Activated CD8-positive, alpha-beta memory T cell treated with anti-CD3 and anti-CD28 coated beads, Interleukin-2, amount 50 U/mL, for 48 hours (primary cell): ENCODE results near the gene LARGE1.

Experiments
- DNase-seq: peaks from one replicate; pipeline ENCODE4 v3.0.0-alpha.2; 2020

The LARGE1 gene

DNA sequence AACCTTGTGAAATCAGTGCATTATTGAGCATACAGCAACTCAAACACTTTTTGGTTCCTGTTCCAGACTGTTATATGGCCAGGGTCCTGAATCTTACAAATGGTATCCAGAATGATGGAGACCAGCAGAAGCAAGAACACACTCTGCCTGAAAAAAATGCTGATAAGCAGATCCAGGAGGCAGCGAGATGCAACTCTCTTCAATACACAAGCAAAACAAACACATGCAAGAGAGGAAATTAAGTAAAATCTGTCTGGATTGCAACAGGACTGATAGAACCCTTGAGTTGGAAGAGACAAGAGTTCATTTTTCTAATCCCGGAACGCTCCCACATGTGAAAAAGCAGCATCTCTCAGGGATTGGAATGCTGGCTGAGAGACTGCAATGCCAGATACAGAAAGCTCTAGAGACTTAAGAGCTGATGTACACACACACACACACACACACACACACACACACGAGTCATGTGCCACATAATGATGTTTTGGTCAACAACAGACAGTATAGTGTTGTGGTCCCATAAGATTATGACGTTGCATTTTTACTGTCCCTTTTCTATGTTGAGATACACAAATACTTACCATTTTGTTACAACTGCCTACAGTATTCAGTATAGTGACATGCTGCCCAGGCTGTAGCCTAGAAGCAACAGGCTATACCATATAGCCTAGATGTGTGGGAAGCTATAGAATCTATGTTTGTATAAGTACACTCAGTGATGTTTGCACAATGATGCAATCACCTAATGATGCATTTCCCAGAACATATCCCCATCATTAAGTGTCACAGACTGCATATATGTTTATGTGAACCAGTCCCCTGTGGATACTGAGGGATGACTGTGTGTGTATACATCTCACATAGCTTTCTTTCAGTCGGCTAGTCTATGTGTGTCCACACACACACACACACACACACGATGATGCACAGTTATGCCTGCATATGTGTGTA is 406.6 kb downstream of the LARGE1 start:
- DNase-seq = no peak

DNA sequence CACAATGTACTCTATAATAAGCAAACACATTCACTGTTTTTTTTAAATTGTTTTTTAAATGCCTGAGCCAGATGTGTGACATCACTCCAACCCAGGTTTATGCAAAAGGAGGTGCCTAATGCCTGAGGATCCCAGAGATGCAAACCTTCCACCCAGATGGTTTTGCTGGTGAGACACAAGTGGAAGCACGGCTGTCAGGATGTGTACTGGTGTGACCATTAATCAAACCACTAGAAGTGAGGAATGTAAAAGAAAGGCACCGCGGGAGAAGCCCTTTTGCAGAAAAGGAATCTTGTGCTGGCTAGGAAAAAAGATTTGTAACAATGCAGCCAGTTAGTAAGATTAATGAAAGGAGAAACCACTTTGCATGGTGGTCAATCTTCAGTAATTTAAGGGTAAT is 407.4 kb downstream of the LARGE1 start:
- no peak for DNase-seq

DNA sequence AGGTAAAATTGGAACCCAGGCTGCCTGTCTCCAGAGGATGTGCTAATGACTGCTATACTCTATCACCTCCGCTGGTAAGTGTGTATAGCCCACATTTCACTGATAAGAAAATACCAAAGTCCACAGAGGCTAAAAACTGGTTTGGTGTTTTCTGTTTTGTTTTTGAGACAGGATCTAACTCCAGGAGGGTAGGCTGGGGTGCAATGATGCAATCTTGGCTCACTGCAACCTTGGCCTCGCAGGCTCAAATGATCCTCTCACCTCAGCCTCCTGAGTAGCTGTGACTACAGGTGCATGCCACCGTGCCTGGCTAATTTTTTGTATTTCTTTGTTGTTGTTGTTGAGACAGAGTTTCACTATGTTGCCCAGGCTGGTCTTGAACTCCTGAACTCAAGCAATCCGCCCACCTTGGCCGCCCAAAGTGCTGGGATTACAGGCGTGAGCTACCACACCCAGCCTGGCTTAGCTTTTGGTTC is 409.8 kb downstream of the LARGE1 start:
- DNase-seq = no peak

DNA sequence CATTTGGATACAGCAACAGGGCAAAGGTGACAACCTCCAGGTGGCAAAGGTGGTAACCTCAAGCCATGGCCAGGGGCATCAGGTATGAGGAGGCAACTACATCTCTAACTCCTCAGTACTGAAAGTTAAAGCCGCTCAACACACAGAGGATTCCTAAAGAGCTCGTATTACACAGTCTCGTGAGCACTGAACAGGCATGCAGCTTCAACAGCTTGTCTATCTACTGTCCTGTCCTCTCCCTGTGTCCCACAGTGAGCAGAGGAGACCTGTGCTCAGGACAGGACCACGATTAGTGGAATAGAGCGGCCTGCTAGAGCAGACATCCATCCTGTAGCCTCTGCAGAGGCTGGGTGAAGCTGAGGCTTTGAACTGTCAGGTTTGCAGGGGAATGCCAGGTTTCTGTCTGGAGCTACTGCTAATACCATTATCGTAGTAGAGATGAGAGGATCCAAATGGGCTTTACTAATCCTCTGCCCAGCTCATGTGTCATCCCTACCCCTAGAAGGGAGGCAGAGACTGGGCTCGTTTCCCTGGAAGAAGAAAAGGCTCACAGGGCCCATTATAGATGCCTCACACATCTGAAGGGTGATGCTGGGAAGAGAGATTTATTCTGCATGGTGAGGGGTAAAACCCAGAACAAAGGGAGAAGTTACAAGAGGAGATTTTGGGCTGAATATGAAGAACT is 415.2 kb downstream of the LARGE1 start:
- DNase-seq = no peak

DNA sequence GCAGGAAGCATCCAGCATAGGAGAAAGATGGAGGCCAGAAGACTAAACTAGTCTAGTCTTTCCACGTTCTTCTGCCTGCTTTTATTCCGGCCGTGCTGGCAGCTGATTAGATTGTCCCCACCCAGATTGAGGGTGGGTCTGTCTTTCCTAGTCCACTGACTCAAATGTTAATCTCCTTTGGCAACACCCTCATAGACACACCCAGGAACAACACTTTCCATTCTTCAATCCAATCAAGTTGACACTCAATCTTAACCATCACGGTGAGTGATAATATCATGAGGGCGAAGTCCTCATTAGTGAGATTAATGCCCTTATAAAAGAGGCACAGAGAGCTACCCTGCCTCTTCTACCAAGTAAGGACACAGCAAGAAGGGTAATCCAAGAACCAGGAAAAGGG is 424.2 kb downstream of the LARGE1 start:
- no peak for DNase-seq

DNA sequence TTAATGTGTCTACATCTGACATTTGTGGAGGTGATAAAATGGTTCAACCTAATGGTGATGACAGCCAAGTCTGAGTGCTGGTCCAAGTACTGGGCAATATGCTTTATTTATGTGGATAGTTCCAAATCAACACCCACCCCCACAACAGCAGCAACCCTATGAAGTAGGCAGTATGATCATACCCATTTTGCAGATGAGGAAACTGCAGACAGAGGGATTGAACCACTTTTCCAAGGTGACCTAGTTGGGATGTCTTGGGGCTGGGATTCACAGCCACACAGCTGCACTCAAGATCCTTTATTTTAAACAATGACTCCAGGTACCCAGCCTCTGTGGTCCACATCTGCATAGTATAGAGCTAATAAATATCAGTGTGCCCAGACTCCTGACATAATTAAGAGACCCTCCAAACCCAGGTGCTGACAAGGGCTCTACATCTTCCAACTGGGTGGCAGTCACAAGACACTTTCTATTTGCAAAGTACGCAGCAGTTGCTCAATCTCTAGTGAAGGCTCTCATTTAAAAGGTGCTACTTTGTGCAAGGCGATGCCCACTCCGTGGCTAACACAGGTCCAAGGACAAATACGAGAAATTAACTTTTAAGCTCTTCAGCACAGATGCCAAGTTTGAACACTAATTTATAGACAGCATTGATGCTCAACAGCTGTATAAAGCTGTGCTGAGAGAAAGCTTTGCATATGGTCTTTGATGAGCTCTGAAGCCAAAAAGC is 426.6 kb downstream of the LARGE1 start:
- DNase-seq = no peak

DNA sequence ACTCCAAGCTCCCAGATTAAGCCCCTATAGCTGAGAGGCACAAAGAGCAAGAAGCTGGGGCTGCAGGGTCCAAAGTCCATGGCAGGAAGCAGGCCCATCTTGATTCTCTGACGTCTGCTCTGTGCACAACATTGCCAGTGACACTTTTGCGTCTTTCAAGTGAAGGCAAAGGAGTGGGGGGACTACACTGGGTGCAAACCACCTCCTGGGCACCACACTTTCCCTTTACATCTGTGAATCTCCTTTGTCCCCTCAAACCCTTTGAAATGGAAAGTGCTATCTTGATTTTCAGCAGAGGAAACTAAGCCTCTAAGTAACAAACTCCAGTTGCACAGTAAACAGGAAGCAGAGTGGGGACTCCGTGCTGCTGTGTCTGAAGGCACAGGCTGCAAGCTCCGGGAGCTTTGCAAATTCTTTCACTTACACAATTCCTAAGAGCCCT is 428.0 kb downstream of the LARGE1 start:
- DNase-seq = no peak

DNA sequence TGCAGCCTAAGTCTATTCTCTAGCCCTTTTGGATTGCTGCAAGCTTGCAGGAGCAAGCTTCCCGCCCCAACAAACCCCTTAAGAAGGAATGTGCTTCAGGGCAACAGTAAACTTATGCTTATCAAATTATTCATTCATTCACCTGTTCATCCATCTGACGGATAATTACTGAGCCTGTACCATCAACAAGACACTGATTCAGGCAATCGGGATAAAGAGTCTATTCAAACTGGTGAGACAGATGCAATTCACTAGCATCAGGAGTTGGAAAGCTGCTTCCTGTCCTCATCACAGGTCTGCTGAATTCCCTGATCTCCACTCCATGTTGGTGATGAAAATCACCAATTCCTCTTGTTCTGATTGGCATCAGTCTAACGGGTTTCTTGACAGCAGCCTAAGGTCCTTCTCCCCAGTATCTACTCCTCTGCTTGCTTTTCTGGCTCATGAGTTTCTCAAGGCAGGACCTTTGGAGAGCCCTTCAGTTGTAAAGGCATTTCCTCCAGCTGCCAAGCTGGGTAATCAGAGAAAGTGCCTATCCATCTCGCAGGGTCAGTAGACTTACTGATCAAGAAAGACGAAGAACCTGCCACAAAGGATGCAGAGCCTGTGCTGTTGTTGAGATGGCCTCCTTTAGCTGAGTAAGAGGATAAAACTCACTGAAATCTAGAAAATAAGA is 433.1 kb downstream of the LARGE1 start:
- DNase-seq = no peak

DNA sequence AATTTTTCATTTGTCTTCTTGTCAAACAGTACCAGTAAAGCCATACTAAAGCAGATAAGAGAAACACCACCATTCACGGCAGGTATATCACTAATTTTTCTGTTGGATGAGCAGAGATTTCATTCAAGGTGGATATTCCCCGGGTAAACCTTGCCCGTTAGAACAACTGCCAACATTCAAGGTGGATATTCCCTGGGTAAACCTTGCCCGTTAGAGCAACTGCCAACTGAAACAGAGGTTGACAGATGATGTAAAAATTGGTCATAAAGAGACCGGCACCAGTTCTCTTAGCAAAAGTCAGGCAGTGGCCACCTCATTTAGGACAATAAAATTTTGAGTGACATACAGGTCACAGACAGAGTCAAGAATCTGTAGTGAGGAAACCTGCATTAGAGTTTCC is 438.7 kb downstream of the LARGE1 start:
- DNase-seq = no peak

DNA sequence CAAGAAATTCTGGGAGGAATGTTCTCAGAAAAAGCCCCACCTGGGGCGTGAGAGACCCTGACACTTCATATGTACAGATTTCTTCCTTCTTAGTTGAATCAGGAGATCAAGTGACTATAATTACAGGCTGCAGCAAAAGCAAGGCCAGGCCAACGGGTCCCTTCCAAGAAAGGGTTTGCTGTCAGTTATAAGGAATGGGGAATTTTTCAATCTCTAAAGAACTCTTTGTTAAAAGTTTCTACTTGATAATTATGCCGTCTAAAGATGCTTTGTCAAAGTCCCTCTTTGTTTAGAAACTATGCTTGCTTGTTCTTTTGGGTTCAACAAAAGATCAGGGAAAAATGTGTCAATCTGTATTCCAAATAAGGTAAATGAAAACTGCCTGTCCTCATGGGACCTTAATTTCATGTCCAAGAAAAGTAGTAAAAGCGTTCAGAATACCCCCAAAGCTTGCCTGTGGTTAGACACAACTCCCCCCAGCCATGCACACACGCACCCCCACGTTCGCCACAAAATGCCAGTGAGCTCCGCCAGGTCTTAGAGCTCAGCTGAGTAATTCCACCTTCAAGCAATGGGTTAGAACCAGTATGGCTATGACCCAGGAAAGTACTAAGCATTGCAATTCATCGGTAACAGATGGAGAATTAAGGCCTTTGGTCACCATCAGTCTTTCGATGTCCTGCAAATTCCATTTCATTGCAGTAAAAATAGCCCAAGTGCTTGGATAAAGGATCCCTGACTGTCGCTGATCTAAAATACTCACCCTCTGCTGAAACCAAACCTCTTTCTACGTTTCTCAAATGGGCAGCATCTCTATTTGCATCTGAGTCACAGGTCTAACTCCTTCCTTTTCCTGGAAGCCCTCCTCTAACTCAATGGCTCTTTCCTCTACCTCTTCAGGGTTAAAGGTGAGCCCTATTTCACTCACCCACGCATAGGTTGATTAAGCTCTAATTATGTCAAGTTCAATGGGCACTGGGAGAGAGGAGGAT is 442.9 kb downstream of the LARGE1 start:
- no peak for DNase-seq

DNA sequence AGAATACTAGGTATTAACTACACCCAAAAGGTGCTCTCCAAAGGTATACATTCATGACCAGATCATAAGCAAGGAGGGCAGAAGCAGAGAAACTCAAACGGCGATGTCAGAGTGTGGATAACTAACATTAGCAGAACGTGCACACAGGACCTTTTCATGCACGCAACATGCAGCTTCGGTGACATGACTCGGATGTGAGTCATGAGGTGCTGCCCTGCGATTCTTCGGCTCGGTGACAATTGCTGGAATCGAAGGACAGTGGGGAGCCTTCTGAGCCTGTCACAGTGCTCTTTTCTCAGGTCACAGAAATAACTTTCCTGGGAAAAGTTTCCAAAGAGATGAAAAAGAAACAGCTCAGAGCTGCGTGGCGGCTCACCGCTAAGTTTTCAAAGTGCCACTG is 443.6 kb downstream of the LARGE1 start:
- no peak for DNase-seq

DNA sequence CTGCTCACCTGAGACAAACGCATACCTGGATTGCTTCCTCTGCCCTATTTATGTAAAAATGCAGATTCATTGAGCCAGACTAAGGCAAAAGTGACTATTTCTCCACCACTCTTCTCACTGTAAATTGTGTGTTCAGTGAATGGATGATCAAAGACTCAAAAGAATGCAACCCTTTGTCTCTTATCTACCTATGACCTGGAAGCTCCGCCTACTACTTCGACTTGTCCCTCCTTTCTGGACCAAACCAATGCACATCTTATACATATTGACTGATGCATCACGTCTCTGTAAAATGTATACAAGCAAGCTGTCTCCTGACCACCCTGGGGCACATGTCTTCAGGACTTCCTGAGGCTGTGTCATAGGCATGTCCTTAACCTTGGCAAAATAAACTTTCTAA is 444.1 kb downstream of the LARGE1 start:
- no peak for DNase-seq

DNA sequence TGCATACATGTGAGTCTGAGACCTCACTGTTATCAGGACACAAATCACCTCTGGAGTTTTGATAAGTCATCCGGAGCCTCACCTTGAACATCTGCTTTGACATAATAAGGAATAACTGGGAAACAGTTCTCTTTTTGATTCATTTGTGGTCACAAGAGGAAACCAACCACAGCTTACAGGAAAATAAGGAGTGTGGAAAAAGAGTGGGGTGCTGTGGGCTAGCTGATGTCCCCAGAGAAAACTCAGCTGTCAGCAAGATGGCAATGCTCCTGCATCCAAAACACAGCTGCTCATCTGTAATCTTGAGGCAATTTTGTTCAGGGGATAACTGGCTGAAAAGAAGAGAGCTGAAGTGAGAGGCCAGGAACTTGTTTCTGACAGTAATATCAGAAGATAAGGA is 445.7 kb downstream of the LARGE1 start:
- no peak for DNase-seq

DNA sequence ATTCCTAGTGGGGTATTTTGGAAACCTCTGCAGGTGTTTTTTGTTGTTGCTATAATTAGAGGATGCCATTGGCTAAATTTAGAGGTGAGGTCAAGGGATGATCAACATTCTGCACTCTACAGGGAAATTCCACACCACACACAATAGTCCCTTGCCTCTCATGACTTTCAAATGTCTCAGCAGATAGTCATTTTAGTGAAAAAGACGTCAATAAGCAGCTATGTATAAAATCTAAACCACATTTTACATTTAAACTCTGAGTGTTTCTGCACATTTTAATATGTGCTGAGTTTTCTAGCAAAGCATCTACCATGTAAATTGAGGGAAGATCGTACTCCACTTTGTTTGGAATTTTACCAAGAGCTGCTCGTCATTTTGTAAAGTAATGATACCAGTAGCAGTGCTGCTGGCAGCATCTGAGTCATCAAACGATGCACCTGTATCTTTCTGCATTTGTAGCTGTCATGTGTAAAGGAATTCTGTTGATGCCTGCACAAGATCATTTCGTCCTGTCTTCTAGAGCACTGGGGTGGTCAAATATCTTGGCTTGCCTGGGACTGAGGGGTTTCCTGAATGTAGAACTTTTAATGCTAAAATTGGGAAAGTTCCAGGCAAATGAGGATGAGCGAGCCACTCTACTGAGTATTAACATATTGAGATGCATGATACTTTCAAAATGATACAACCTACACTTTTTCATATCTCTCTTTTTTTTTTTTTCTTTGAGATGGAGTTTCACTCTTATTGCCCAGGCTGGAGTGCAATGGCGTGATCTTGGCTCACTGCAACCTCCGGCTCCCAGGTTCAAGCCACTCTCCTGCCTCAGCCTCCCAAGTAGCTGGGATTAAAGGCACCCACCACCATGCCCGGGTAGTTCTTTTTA is 447.6 kb downstream of the LARGE1 start:
- no peak for DNase-seq

DNA sequence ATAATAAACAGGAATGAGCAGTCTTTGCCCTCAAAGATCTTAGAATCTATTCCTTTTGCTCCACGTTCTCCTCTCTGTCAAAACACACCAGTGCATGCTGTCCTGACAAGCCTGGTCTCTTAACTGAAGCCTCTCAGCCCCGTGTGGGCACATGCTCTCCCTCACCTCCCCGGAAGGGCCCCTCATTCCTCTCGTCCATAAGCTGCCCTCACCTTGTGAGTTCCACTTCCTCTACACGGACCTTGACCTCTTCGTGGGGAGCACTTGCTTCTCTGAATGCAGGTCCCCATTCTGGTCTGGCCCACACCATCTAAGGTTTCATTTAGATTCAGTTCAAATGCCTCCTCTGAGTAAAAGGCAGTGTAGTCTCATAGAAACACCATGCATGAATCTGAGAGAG is 449.8 kb downstream of the LARGE1 start:
- no peak for DNase-seq

DNA sequence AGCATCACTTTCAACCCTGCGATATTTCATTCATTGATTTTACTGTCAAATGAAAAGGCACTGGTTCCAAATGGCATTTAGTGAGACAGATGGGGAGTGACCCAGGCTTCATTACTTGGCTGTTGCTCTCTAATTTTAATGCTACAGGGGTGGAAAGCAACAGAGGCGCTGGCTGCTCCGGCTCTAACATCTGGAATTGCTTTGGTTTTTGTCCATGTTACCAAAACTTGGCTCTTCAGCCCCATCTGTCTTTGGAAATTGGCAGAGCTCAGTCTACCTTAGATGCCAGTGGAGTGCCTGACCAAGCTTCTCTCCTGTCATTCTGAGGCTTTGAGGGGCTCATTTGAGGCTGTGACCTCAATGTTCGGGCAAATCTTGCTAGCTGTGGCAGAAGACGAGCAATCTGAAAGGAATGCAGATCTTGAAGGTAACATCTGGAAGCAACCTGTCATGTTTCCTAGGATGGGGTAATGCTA is 452.6 kb downstream of the LARGE1 start:
- no peak for DNase-seq

DNA sequence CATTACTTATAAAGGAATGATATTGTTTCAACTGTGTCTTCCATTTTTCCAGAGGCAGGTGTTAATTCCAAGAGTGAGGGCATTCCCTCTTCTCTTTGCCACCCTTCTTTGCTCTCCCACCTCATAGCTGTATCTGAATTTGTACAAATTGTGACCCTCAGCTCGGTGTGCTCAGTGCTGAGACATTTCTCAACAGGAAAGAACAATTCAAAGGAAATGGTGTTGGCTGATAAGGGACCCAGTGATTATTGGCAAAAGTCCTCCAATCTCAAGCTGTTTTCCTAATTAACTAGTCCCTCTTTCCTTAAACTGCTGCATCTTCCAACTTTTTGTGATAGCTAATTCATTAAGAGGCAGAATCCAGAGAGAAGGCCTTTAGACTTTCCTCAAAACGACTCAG is 453.2 kb downstream of the LARGE1 start:
- no peak for DNase-seq

DNA sequence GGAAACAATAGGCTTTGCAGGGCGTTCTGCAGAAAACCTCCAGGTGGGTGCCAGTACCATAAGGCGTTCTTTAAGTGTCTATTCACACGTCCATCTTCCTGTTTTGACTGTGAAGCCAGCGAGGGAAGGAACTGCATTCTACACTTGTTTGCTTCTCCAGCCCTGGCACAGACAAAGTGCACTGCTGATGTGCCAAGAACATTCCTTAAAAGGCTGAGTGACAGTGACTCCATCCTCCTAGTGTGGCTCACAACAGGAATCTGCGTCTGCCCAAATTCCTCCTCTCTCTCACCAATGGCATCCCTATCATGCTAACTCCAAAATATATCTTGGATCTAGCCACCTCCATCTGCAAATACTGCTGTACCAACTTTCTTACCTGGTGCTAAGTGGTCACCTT is 454.7 kb downstream of the LARGE1 start:
- no peak for DNase-seq

DNA sequence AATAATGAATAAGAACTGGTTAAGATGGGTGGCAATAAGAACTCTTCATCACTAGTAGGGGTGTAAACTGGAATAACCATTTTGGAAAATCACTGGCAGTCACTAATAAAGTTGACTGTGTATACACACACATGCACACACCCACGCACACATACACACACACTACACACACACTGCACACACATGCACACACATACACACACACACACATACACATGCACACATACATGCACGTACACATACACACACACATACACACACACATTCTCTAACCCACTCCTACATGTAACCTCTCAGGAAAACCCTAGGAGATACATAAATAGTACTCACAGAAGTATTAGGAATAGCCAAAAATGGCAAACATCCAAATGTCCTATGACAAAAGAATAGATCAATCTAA is 455.6 kb downstream of the LARGE1 start:
- DNase-seq = no peak

DNA sequence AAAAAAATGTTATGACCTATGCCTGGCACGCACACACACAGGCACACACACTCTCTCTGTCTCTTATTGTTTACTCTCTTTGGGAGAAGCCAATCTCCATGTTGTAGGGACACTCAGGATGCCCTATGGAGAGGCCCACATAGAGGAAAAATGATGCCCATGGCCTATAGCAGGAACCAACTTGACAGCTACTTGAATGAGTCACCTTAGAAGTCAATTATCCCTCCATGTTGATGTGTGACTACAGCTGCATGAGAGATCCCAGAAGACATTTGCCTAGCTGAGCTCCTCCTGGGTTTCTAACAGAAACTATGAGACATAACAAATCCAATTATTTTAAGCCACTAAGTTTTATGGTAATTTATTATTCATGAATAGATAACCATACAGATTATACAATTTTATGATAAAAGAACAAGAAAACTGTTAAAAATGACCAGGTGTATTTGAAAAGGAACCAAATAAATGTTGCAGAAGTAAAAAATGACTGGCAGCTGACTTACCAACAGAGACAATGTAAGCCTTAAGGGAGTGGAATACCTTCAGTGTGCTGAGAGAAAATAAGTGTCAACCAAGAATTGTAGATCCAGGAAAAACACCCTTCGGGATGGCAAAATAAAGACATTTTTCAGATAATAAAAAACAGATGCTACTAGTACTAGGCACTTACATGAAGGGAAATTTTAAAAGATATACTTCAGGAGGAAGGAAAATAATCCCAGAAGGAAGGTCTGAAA is 458.4 kb downstream of the LARGE1 start:
- no peak for DNase-seq
